OCI-LY7 (cell line): ENCODE data around the gene PLEKHG5.

Experiments
- CTCF ChIP-seq: fragments of 200-600 bp; sonication (generic); conservative IDR thresholded peaks from 2 replicates; pipeline ENCODE4 v1.5.1; 2014; ENCODE audit warnings: mild to moderate bottlenecking, antibody characterized with exemption, low read length, moderate library complexity, mixed read lengths
- EZH2phosphoT487 ChIP-seq: fragments of 200-600 bp; sonication (generic); IDR thresholded peaks from 2 replicates; pipeline ENCODE4 v1.6.1; 2018; ENCODE audit warnings: low read depth, borderline replicate concordance, mild to moderate bottlenecking, mixed run types, antibody characterized with exemption, low read length, moderate library complexity, mixed read lengths

- TF ChIP-seq CTCF (no peak), EZH2phosphoT487 (no peak)
Observed at GRCh38 chr1:6509220-6509918, 17.9 kb upstream of the PLEKHG5 start.
